ENCODE results near the gene RPL32.
A peak's percentile ranks its signal among the peaks of the same experiment; 100 is the strongest.
"Not testable (repeated sequence)": the region's sequence is repeated elsewhere in the genome, so short reads cannot be mapped to it uniquely, and the experiment has no call there.

The RPL32 gene

DNA sequence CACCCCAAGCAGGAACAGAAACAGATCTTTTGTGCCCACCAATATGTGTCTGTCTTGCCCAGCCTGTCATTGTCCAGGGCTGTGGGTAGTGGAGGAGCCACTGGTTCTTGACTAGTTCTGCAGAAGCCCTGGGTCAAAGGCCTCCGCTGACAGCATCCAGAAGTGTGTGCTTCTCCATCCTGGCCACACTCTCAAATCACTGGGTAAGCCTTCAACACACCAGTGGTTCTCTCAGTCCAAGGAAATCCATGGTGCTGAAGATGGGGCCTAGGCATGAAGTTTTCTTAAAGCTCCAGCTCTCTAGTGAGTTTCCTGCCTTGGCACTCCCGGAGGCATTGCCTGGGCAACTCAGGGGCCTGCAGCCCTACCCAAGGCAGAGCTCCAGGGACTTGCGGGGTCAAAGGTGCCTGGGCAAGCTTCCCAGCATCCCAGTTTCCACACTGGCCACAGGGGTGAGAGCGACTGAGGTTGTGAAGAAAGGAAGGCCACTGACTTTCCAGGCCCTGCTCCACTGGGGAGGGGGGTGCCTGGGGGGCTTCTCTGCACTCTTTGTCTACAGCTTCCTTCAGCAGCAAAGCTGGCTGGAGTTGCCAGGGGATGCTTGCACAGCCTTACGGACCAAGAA is 37.9 kb upstream of the RPL32 start:
- H3K27ac ChIP-seq (ENCODE audit: extremely low read depth, low read depth, low read length), result no peak overlapping the region
- CTCF ChIA-PET, result interaction anchor here (0.6 to 2.0 kb wide), 3 partner anchors 8 to 15 kb away, joined by 3 to 10 read pairs (median 4); no protein-coding TSS in a partner anchor

DNA sequence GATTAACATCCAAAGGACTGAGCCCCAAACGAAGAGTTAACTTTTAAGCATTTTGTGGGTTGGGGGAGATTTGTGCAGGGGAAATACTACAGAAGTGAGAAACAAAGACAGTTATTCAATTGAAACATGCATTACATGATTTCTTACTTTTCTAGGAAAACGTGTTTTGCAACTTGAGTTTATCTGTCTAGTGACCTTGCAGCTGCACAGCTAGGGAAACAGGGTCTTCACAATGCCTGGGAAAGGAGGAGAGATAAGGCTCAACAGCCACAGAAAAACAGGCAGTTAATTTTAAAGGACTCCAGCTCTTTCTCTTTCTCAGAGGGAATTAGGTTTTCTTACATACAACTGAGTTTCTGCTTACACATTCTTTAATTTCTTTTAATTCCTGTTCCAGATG is 37.4 kb upstream of the RPL32 start:
- H3K27ac ChIP-seq (ENCODE audit: extremely low read depth, low read depth, low read length); POLR2A ChIA-PET; H3K9me3 ChIP-seq (ENCODE audit: control insufficient read depth, insufficient read depth, low read depth, low read length); H3K4me3 ChIP-seq (ENCODE audit: low read depth, low read length); H3K4me1 ChIP-seq (ENCODE audit: control insufficient read depth, insufficient read depth, low read length); H3K36me3 ChIP-seq (ENCODE audit: control insufficient read depth in 2 of 2, insufficient read depth in 1 of 2, low read length in 2 of 2): not testable (repeated sequence)
- CTCF ChIA-PET, result interaction anchor here (0.6 to 1.4 kb wide), 2 partner anchors 8 to 15 kb away, joined by 3 to 4 read pairs; no protein-coding TSS in a partner anchor

More for the DNA sequence above, 37.9 kb upstream of the RPL32 start:
- POLR2A ChIA-PET, result no interaction called here
- H3K9me3 ChIP-seq (ENCODE audit: control insufficient read depth, insufficient read depth, low read depth, low read length), result no peaks in the 10 kb centered on the region
- H3K36me3 ChIP-seq (ENCODE audit: control insufficient read depth in 2 of 2, insufficient read depth in 1 of 2, low read length in 2 of 2), result no peaks in the 10 kb centered on the region
- TF ChIP-seq ZFP41 (tag by site-specific recombination; IDR thresholded peaks at IDR 0.05; ENCODE audit: borderline replicate concordance), result no peak
- TF ChIP-seq, protein P1, sequence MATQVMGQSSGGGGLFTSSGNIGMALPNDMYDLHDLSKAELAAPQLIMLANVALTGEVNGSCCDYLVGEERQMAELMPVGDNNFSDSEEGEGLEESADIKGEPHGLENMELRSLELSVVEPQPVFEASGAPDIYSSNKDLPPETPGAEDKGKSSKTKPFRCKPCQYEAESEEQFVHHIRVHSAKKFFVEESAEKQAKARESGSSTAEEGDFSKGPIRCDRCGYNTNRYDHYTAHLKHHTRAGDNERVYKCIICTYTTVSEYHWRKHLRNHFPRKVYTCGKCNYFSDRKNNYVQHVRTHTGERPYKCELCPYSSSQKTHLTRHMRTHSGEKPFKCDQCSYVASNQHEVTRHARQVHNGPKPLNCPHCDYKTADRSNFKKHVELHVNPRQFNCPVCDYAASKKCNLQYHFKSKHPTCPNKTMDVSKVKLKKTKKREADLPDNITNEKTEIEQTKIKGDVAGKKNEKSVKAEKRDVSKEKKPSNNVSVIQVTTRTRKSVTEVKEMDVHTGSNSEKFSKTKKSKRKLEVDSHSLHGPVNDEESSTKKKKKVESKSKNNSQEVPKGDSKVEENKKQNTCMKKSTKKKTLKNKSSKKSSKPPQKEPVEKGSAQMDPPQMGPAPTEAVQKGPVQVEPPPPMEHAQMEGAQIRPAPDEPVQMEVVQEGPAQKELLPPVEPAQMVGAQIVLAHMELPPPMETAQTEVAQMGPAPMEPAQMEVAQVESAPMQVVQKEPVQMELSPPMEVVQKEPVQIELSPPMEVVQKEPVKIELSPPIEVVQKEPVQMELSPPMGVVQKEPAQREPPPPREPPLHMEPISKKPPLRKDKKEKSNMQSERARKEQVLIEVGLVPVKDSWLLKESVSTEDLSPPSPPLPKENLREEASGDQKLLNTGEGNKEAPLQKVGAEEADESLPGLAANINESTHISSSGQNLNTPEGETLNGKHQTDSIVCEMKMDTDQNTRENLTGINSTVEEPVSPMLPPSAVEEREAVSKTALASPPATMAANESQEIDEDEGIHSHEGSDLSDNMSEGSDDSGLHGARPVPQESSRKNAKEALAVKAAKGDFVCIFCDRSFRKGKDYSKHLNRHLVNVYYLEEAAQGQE (tag by site-specific recombination; IDR thresholded peaks at IDR 0.05), result peak; percentile 85
- no peaks in the 10 kb centered on the region for H3K4me1 ChIP-seq (ENCODE audit: control insufficient read depth, insufficient read depth, low read length)
- no peak overlapping the region for H3K4me3 ChIP-seq (ENCODE audit: low read depth, low read length)

DNA sequence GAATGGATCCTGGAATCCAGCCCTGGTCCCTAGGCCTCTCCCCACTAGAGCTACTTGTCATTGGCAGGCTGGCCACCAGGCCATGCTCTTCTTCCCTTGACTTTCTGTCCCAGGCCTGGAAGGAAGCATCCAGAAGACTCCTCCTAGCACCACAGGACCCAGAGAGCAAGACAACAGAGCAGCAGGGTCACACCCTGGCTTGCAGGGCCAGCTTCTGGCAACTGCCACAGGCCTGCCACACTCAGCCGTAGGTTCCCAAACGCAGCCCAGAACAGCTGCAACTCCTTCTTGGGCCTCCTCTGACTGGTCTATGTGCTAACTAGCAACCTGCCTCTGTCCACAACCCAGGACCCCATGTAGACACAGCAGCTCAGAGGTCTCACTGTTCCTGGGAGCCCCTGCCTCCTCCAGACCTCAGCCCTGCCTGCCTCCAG is 36.8 kb upstream of the RPL32 start:
- Histone ChIP-seq H3K4me3 (ENCODE audit: low read depth, low read length) (no peak overlapping the region), H3K4me1 (ENCODE audit: control insufficient read depth, insufficient read depth, low read length) (no peaks in the 10 kb centered on the region), H3K27ac (ENCODE audit: extremely low read depth, low read depth, low read length) (no peak overlapping the region), H3K36me3 (ENCODE audit: control insufficient read depth in 2 of 2, insufficient read depth in 1 of 2, low read length in 2 of 2) (no peaks in the 10 kb centered on the region), H3K9me3 (ENCODE audit: control insufficient read depth, insufficient read depth, low read depth, low read length) (no peaks in the 10 kb centered on the region)
- ChIA-PET POLR2A (no interaction called here), CTCF (interaction anchor here (1.4 kb wide), 1 partner anchor 9 kb away, joined by 4 read pairs; no protein-coding TSS in a partner anchor)
- TF ChIP-seq YY1 (tag by site-specific recombination; IDR thresholded peaks at IDR 0.05) (no peak), ZFP69B (tag by site-specific recombination; IDR thresholded peaks at IDR 0.05) (no peak), ZNF37A (tag by site-specific recombination; IDR thresholded peaks at IDR 0.05) (no peak), ZNF23 (tag by site-specific recombination; IDR thresholded peaks at IDR 0.05; ENCODE audit: borderline replicate concordance) (no peak), SP2 (tag by site-specific recombination; IDR thresholded peaks at IDR 0.05) (no peak), ZNF776 (tag by site-specific recombination; IDR thresholded peaks at IDR 0.05; ENCODE audit: borderline replicate concordance) (no peak), MZF1 (tag by site-specific recombination; IDR thresholded peaks at IDR 0.05; ENCODE audit: borderline replicate concordance) (no peak), HOXC10 (CRISPR knock-in tag; IDR thresholded peaks at IDR 0.05) (no peak), ZNF266 (tag by site-specific recombination; IDR thresholded peaks at IDR 0.05; ENCODE audit: low read depth) (no peak), SCRT1 (tag by site-specific recombination; IDR thresholded peaks at IDR 0.05; ENCODE audit: borderline replicate concordance) (no peak), ZNF629 (tag by site-specific recombination; IDR thresholded peaks at IDR 0.05) (no peak), ZNF777 (tag by site-specific recombination; IDR thresholded peaks at IDR 0.05; ENCODE audit: borderline replicate concordance) (no peak), TRIM28 (IDR thresholded peaks at IDR 0.05; ENCODE audit: borderline replicate concordance, low read length) (no peak), ZNF114 (tag by site-specific recombination; IDR thresholded peaks at IDR 0.05) (no peak), ZNF174 (tag by site-specific recombination; IDR thresholded peaks at IDR 0.05) (no peak), ZEB2 (tag by site-specific recombination; IDR thresholded peaks at IDR 0.05) (no peak), ZNF391 (tag by site-specific recombination; IDR thresholded peaks at IDR 0.05; ENCODE audit: borderline replicate concordance, low read depth) (no peak)
- TF ChIP-seq, protein P2, sequence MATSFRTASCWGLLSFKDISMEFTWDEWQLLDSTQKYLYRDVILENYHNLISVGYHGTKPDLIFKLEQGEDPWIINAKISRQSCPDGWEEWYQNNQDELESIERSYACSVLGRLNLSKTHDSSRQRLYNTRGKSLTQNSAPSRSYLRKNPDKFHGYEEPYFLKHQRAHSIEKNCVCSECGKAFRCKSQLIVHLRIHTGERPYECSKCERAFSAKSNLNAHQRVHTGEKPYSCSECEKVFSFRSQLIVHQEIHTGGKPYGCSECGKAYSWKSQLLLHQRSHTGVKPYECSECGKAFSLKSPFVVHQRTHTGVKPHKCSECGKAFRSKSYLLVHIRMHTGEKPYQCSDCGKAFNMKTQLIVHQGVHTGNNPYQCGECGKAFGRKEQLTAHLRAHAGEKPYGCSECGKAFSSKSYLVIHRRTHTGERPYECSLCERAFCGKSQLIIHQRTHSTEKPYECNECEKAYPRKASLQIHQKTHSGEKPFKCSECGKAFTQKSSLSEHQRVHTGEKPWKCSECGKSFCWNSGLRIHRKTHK (tag by site-specific recombination; IDR thresholded peaks at IDR 0.05), result no peak
- TF ChIP-seq, protein P3, sequence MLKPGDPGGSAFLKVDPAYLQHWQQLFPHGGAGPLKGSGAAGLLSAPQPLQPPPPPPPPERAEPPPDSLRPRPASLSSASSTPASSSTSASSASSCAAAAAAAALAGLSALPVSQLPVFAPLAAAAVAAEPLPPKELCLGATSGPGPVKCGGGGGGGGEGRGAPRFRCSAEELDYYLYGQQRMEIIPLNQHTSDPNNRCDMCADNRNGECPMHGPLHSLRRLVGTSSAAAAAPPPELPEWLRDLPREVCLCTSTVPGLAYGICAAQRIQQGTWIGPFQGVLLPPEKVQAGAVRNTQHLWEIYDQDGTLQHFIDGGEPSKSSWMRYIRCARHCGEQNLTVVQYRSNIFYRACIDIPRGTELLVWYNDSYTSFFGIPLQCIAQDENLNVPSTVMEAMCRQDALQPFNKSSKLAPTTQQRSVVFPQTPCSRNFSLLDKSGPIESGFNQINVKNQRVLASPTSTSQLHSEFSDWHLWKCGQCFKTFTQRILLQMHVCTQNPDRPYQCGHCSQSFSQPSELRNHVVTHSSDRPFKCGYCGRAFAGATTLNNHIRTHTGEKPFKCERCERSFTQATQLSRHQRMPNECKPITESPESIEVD (tag by site-specific recombination; IDR thresholded peaks at IDR 0.05), result no peak
